Adrenal gland (tissue), 12 donors: ENCODE measurements around the gene MEF2C. TPM values are rescaled to one million over a fixed set of nuclear protein-coding genes. Genes with fewer than 3 reads are reported as not detected.

ENCODE experiments used
- DNase-seq, 7 donors: peaks; one replicate each; pipeline ENCODE4 v3.0.0-alpha.2; 2019 to 2020
- H3K27ac ChIP-seq, 5 donors: fragments of 200-600 bp; sonication (generic) in 4 of 5; 1 replicate in 3 of 5; 2 replicates in 2 of 5; pipeline versions ENCODE4 v1.5.1 to v1.8.0; 2016 to 2020; ENCODE audit warnings: mild to moderate bottlenecking in 1 of 5
- H3K27me3 ChIP-seq: fragments of 200-600 bp; 2 replicates; pipeline ENCODE4 v1.8.0; 2021
- H3K36me3 ChIP-seq, 2 donors: fragments of 200-600 bp; replicated peaks in 1 of 2; 1 replicate in 1 of 2; 2 replicates in 1 of 2; pipeline versions ENCODE4 v1.5.1 to v1.8.0; 2018 to 2022
- H3K4me1 ChIP-seq, 2 donors: fragments of 200-600 bp; replicated peaks in 1 of 2; 1 replicate in 1 of 2; 2 replicates in 1 of 2; pipeline versions ENCODE4 v1.5.1 to v1.8.0; 2018 to 2021
- H3K4me3 ChIP-seq, 4 donors: fragments of 200-600 bp; sonication (generic) in 3 of 4; one replicate each; pipeline ENCODE4 v1.5.1; 2016 to 2018
- H3K9me3 ChIP-seq, 3 donors: fragments of 200-600 bp; sonication (generic) in 1 of 3; replicated peaks in 1 of 3; 1 replicate in 2 of 3; 2 replicates in 1 of 3; pipeline versions ENCODE4 v1.5.1 to v1.8.0; 2016 to 2021
- CTCF ChIP-seq, 6 experiments: fragments of 450-650 bp in 4 of 6; fragments of 200-600 bp in 2 of 6; sonication (generic) in 1 of 6; IDR thresholded peaks; 1 replicate in 5 of 6; 2 replicates in 1 of 6; pipeline versions ENCODE4 v1.5.1 to v1.8.0; 2016 to 2021; ENCODE audit warnings: antibody characterized with exemption in 6 of 6, mild to moderate bottlenecking in 2 of 6, moderate library complexity in 1 of 6
- POLR2A ChIP-seq, 2 donors: fragments of 450-650 bp; IDR thresholded peaks; one replicate each; pipeline ENCODE4 v1.6.1; 2017; ENCODE audit warnings: antibody characterized with exemption in 2 of 2, mild to moderate bottlenecking in 2 of 2, moderate library complexity in 1 of 2
- WGBS, 4 donors: extraction: QIAGEN DNeasy Blood & Tissue Kit in 2 of 4; methylation state at CpG; one replicate each; pipeline versions ENCODE4 v1.1.5 to v1.1.7; 2013 to 2017; 5-methylcytosine and 5-hydroxymethylcytosine counted together
- intact Hi-C, 2 donors: fragments of 100-400 bp; cut with DNase I; formaldehyde crosslinking; loops; one replicate each; pipeline versions ENCODE4 v1.14.1 to v1.15.0; 2022 to 2023
- polyA plus RNA-seq, 3 donors: library from polyadenylated mRNA; stranded (reverse); fragments of 200-250 nt in 2 of 3; fragments of 350-450 nt in 1 of 3; fragmentation: Illumina TruSeq in 1 of 3; extraction: RNeasy Lipid Tissue Mini Kit (QIAGEN cat#74804) in 1 of 3; gene quantifications; one replicate each; pipeline ENCODE4 v1.2.3, GENCODE V29; 2013 to 2014
- total RNA-seq, 9 donors: library from RNA; depleted of rRNA in 4 of 9; stranded (reverse); fragments of >200 nt in 4 of 9; fragments of 120-200 nt in 1 of 9; fragmentation: NEBNext Ultra II Directional in 1 of 9; extraction: Animal tissue kit (Norgen Biotek cat#: 25700) in 1 of 9; gene quantifications; one replicate each; pipeline versions ENCODE4 v1.1.0 to v1.2.4, GENCODE V29; 2013 to 2023
- donor health status: healthy with polysubstance abuse.
- donor health status: Bipolar disorder and iron deficiency.
- donor health status: DM: yes; HTN: yes; CAD: no.
- donor health status: DM: no; HTN: no; CAD: no.
- donor health status: DM: no; HTN: no; CAD: no.
- donor health status: DM: yes; HTN: yes; CAD: no.

Gene MEF2C
- total and polyA plus RNA-seq, 12 donors, result 26.8 to 172 (median 69.2) TPM

- 83 to 92% (median 88%) methylated on average over 2 of the region's 2 CpGs for WGBS, 4 donors
- no peak overlapping the region for H3K4me3 ChIP-seq
- DNase-seq, result no peak
- H3K27ac ChIP-seq, result no peak overlapping the region
- H3K4me1 ChIP-seq, result peaks cover 27 to 62% of the 10 kb centered on the region in 2 donors
- TF ChIP-seq POLR2A (IDR thresholded peaks at IDR 0.05) (no peak), CTCF (IDR thresholded peaks at IDR 0.05) (no peak)
- H3K9me3 ChIP-seq, result peaks cover 0 to 2% (median 0%) of the 10 kb centered on the region in 3 donors
- H3K27me3 ChIP-seq, result no peaks in the 10 kb centered on the region
- no peaks in the 10 kb centered on the region for H3K36me3 ChIP-seq
- intact Hi-C loops, result no loop called here
These were observed 6.3 kb downstream of the MEF2C start for GRCh38 chr5:88876714-88877113.

GRCh38 chr5:88875341-88876234 is 7.4 kb downstream of the MEF2C start:
- peak overlapping the region in 4 of 5 donors; percentile 11 to 57 (median 42) for H3K27ac ChIP-seq
- H3K4me1 ChIP-seq, result peaks cover 21 to 63% of the 10 kb centered on the region in 2 donors
- peaks cover 0 to 4% (median 0%) of the 10 kb centered on the region in 3 donors for H3K9me3 ChIP-seq
- 27 to 37% (median 32%) methylated on average over 5 of the region's 5 CpGs for WGBS, 4 donors
- intact Hi-C loops, result no loop called here
- DNase-seq, result peak in 3 of 7 donors; percentile 17 to 34 (median 25)
- H3K36me3 ChIP-seq, result no peaks in the 10 kb centered on the region
- peak overlapping the region in 1 of 4 donors; percentile 8 for H3K4me3 ChIP-seq
- no peaks in the 10 kb centered on the region for H3K27me3 ChIP-seq
- no peak for TF ChIP-seq CTCF (IDR thresholded peaks at IDR 0.05)
- TF ChIP-seq POLR2A (IDR thresholded peaks at IDR 0.05), result no peak

GRCh38 chr5:88873447-88873846 is 9.5 kb downstream of the MEF2C start:
- Histone ChIP-seq H3K27me3 (no peaks in the 10 kb centered on the region), H3K36me3 (no peaks in the 10 kb centered on the region), H3K4me3 (no peak overlapping the region), H3K9me3 (peaks cover 0 to 4% (median 0%) of the 10 kb centered on the region in 3 donors), H3K27ac (no peak overlapping the region), H3K4me1 (peaks cover 16 to 51% of the 10 kb centered on the region in 2 donors)
- intact Hi-C loops, result no loop called here
- no peak for TF ChIP-seq CTCF (IDR thresholded peaks at IDR 0.05)
- TF ChIP-seq POLR2A (IDR thresholded peaks at IDR 0.05), result no peak
- DNase-seq, result no peak
- WGBS, 4 donors, result 74 to 84% (median 80%) methylated on average over 6 of the region's 6 CpGs

GRCh38 chr5:88872971-88873370 is 10.0 kb downstream of the MEF2C start:
- 80 to 86% (median 83%) methylated on average over 6 of the region's 6 CpGs for WGBS, 4 donors
- Histone ChIP-seq H3K27me3 (no peaks in the 10 kb centered on the region), H3K4me1 (peaks cover 16 to 46% of the 10 kb centered on the region in 2 donors), H3K9me3 (peaks cover 0 to 4% (median 0%) of the 10 kb centered on the region in 3 donors), H3K4me3 (no peak overlapping the region), H3K36me3 (no peaks in the 10 kb centered on the region), H3K27ac (no peak overlapping the region)
- DNase-seq, result no peak
- TF ChIP-seq CTCF (IDR thresholded peaks at IDR 0.05) (no peak), POLR2A (IDR thresholded peaks at IDR 0.05) (no peak)
- intact Hi-C loops, result no loop called here
